Caco-2 (cell line): ENCODE measurements around the gene LRRC37B. TPM values are rescaled to one million over a fixed set of nuclear protein-coding genes. Genes with fewer than 3 reads are reported as not detected.
"Not testable (repeated sequence)": the region's sequence is repeated elsewhere in the genome, so short reads cannot be mapped to it uniquely, and the experiment has no call there.

ENCODE experiments used
- BruUV-seq: library from RNA; stranded (reverse); fragments of 400-500 nt; replicated peaks from 2 replicates; lab custom pipeline; 2021; lab: Mats Ljungman, UMichigan
- CTCF ChIA-PET: fragments of 300-600 bp; sonication (Branson Sonifier 250); formaldehyde crosslinking; loops from one replicate; lab custom pipeline; 2022; ENCODE audit warnings: antibody characterized with exemption; lab: Charles Lee
- POLR2A ChIA-PET: fragments of 300-600 bp; sonication (Branson Sonifier 250); formaldehyde crosslinking; loops from one replicate; lab custom pipeline; 2022; ENCODE audit warnings: antibody characterized with exemption; lab: Charles Lee
- DNase-seq, 2 experiments: peaks; one replicate each; pipeline versions ENCODE4 v3.0.0 to v3.0.0-alpha.2; 2020 to 2022
- H3K27me3 ChIP-seq: replicated peaks from 2 replicates; pipeline ENCODE4 v1.6.0; 2011; ENCODE audit warnings: low read length; ENCODE audit not compliant: control insufficient read depth, insufficient read depth
- H3K36me3 ChIP-seq: 2 replicates; pipeline ENCODE4 v1.5.1; 2011; ENCODE audit warnings: low read length; ENCODE audit not compliant: control insufficient read depth, insufficient read depth
- H3K4me1 ChIP-seq: fragments of 250-450 bp; sonication (Bioruptor Pico); 2 replicates; pipeline ENCODE4 v1.5.1; 2020; ENCODE audit warnings: mild to moderate bottlenecking
- H3K4me3 ChIP-seq: 2 replicates; pipeline ENCODE4 v1.5.1; 2011; ENCODE audit warnings: low read depth, mild to moderate bottlenecking, control low read depth, low read length
- H3K9me3 ChIP-seq: fragments of 250-450 bp; sonication (Bioruptor Pico); 2 replicates; pipeline ENCODE4 v1.5.1; 2020; ENCODE audit warnings: mild to moderate bottlenecking, moderate library complexity
- H3K27ac Mint-ChIP-seq: one replicate; pipeline ENCODE4 v1.8.0; 2022; ENCODE audit warnings: mixed read lengths; ENCODE audit not compliant: unreplicated experiment
- H3K27me3 Mint-ChIP-seq: one replicate; pipeline ENCODE4 v1.8.0; 2022; ENCODE audit warnings: mixed read lengths; ENCODE audit not compliant: insufficient read depth, unreplicated experiment
- H3K36me3 Mint-ChIP-seq: one replicate; pipeline ENCODE4 v1.8.0; 2022; ENCODE audit warnings: mild to moderate bottlenecking, mixed read lengths; ENCODE audit not compliant: insufficient read depth, unreplicated experiment
- H3K4me1 Mint-ChIP-seq: one replicate; pipeline ENCODE4 v1.8.0; 2022; ENCODE audit warnings: low read depth, mixed read lengths; ENCODE audit not compliant: unreplicated experiment
- H3K4me3 Mint-ChIP-seq: one replicate; pipeline ENCODE4 v1.8.0; 2022; ENCODE audit warnings: mild to moderate bottlenecking, moderate library complexity, mixed read lengths; ENCODE audit not compliant: unreplicated experiment
- H3K9me3 Mint-ChIP-seq: one replicate; pipeline ENCODE4 v1.8.0; 2022; ENCODE audit warnings: mixed read lengths; ENCODE audit not compliant: unreplicated experiment
- CTCF ChIP-seq, 2 experiments: fragments of 200-600 bp in 1 of 2; IDR thresholded peaks; 1 replicate in 1 of 2; 2 replicates in 1 of 2; pipeline versions ENCODE4 v1.5.1 to v1.8.0; 2011 to 2022; ENCODE audit warnings: antibody characterized with exemption in 1 of 2, control low read depth in 1 of 2, inconsistent platforms in 1 of 2, low read depth in 1 of 2, low read length in 1 of 2, mild to moderate bottlenecking in 1 of 2, moderate library complexity in 1 of 2; ENCODE audit not compliant: insufficient read depth in 1 of 2, severe bottlenecking in 1 of 2, unreplicated experiment in 1 of 2
- intact Hi-C: fragments of 100-400 bp; cut with micrococcal nuclease; formaldehyde crosslinking; loops from one replicate; pipeline ENCODE4 v1.10.0; 2022; ENCODE audit not compliant: unreplicated experiment
- total RNA-seq: library from RNA; stranded (reverse); gene quantifications from 2 replicates; pipeline ENCODE4 v1.2.3, GENCODE V29; 2022

Gene LRRC37B
- total RNA-seq, 1 experiment from 2014 or later, result 15.4 TPM

DNA sequence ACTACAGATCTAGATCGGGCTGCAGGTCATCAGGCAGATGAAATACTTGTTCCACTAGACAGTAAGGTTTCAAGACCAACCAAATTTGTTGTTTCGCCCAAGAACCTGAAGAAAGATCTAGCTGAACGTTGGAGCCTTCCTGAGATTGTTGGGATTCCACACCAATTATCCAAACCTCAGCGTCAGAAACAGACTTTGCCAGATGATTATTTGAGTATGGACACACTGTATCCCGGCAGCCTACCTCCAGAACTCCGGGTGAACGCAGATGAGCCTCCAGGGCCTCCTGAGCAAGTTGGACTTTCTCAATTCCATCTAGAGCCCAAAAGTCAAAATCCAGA lies 14.4 kb downstream of the LRRC37B start:
- no peaks in the 10 kb centered on the region for H3K9me3 Mint-ChIP-seq
- no peaks in the 10 kb centered on the region for H3K27me3 Mint-ChIP-seq
- no peak for TF ChIP-seq CTCF (IDR thresholded peaks at IDR 0.05; ENCODE audit: insufficient read depth in 1 of 2, low read depth in 1 of 2, low read length in 1 of 2, severe bottlenecking in 1 of 2, unreplicated experiment in 1 of 2)
- ChIA-PET POLR2A (no interaction called here), CTCF (no interaction called here)
- H3K4me1 Mint-ChIP-seq, result no peaks in the 10 kb centered on the region
- no peaks in the 10 kb centered on the region for H3K27me3 ChIP-seq
- no peak overlapping the region for H3K4me3 Mint-ChIP-seq
- BruUV-seq, result no TSS peak
- no peak overlapping the region for H3K4me3 ChIP-seq
- no peaks in the 10 kb centered on the region for H3K4me1 ChIP-seq
- no peak overlapping the region for H3K27ac Mint-ChIP-seq
- intact Hi-C loops, result no loop called here
- H3K36me3 Mint-ChIP-seq, result no peaks in the 10 kb centered on the region
- H3K9me3 ChIP-seq, result no peaks in the 10 kb centered on the region
- no peaks in the 10 kb centered on the region; the same call in 1 of the 2 replicates for H3K36me3 ChIP-seq
- no peak for DNase-seq

DNA sequence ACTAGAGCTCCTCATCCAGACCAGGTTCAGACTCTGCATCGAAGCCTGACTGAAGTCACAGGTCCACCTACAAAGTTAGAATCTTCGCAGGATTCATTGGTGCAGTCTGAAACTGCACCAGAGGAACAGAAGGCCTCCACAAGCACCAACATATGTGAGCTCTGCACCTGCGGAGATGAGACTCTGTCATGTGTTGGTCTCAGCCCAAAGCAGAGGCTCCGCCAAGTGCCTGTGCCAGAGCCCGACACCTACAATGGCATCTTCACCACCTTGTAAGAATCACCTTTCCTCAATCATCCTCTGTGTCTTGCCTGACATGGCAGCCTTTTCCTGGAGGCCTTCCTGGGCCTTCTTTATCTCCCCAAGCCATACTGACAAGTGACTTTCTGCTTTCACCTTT lies 15.4 kb downstream of the LRRC37B start:
- H3K27me3 ChIP-seq, BruUV-seq, H3K4me3 ChIP-seq, DNase-seq, H3K36me3 ChIP-seq, CTCF ChIA-PET, H3K4me3 Mint-ChIP-seq, H3K27me3 Mint-ChIP-seq, H3K9me3 ChIP-seq, H3K9me3 Mint-ChIP-seq, intact Hi-C loops, POLR2A ChIA-PET, H3K4me1 Mint-ChIP-seq, H3K36me3 Mint-ChIP-seq, H3K4me1 ChIP-seq, H3K27ac Mint-ChIP-seq: not testable (repeated sequence)

GRCh38 chr17:32027271-32027670 lies 20.1 kb downstream of the LRRC37B start:
- H3K27ac Mint-ChIP-seq, H3K9me3 Mint-ChIP-seq, H3K4me1 ChIP-seq, H3K36me3 ChIP-seq, BruUV-seq, H3K4me3 ChIP-seq, CTCF ChIA-PET, intact Hi-C loops, POLR2A ChIA-PET, DNase-seq, H3K27me3 Mint-ChIP-seq, H3K4me1 Mint-ChIP-seq, H3K4me3 Mint-ChIP-seq, H3K27me3 ChIP-seq, H3K9me3 ChIP-seq, H3K36me3 Mint-ChIP-seq: not testable (repeated sequence)

GRCh38 chr17:32033223-32033622 lies 26.0 kb downstream of the LRRC37B start:
- no peaks in the 10 kb centered on the region for H3K4me1 ChIP-seq
- no peaks in the 10 kb centered on the region for H3K27me3 ChIP-seq
- H3K4me3 ChIP-seq, result no peak overlapping the region
- no peaks in the 10 kb centered on the region for H3K36me3 ChIP-seq
- Mint-ChIP-seq H3K9me3 (no peaks in the 10 kb centered on the region), H3K4me1 (no peaks in the 10 kb centered on the region), H3K4me3 (no peak overlapping the region), H3K27ac (no peak overlapping the region), H3K27me3 (no peaks in the 10 kb centered on the region), H3K36me3 (peaks cover 19% of the 10 kb centered on the region)
- no TSS peak for BruUV-seq
- ChIA-PET CTCF (no interaction called here), POLR2A (no interaction called here)
- no peaks in the 10 kb centered on the region for H3K9me3 ChIP-seq
- no peak for TF ChIP-seq CTCF (IDR thresholded peaks at IDR 0.05; ENCODE audit: insufficient read depth in 1 of 2, low read depth in 1 of 2, low read length in 1 of 2, severe bottlenecking in 1 of 2, unreplicated experiment in 1 of 2)
- intact Hi-C loops, result no loop called here
- DNase-seq, result no peak

DNA sequence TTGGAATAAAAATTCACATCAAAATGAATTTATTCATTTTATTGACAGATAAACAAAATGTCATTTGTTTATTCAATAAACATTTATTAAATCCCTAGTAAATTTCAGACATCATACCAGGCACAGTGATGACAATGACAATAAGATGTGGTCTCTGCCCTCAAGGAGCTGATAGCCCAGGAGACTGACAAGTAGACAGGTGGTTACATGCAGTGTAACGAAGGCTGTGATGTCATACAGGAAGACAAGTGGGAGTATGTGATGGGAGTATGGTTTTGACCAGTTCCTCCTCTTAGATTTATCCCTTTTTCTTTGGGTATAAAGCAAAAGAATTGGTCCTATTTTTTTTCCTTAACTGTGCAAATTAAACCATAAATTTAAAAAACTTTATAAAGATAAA lies 26.6 kb downstream of the LRRC37B start:
- H3K27me3 ChIP-seq, CTCF ChIA-PET, H3K9me3 Mint-ChIP-seq, POLR2A ChIA-PET, H3K9me3 ChIP-seq, H3K4me1 ChIP-seq, DNase-seq, H3K27me3 Mint-ChIP-seq, BruUV-seq, intact Hi-C loops, H3K4me1 Mint-ChIP-seq, H3K4me3 Mint-ChIP-seq, H3K27ac Mint-ChIP-seq, H3K4me3 ChIP-seq, H3K36me3 ChIP-seq: not testable (repeated sequence)
- H3K36me3 Mint-ChIP-seq, result peaks cover 19% of the 10 kb centered on the region

- DNase-seq, H3K4me1 ChIP-seq, CTCF ChIA-PET, H3K27ac Mint-ChIP-seq, intact Hi-C loops, H3K27me3 Mint-ChIP-seq, BruUV-seq, POLR2A ChIA-PET, H3K36me3 ChIP-seq, H3K9me3 Mint-ChIP-seq, H3K4me1 Mint-ChIP-seq, H3K27me3 ChIP-seq, H3K9me3 ChIP-seq, H3K4me3 Mint-ChIP-seq, H3K4me3 ChIP-seq: not testable (repeated sequence)
- H3K36me3 Mint-ChIP-seq, result peaks cover 19% of the 10 kb centered on the region
These were observed 33.1 kb downstream of the LRRC37B start for GRCh38 chr17:32040246-32040645.
